HG02759 (cell line): ENCODE data around the gene ZNF778.
"Not testable (repeated sequence)": the region's sequence is repeated elsewhere in the genome, so short reads cannot be mapped to it uniquely, and the experiment has no call there.

ENCODE experiments used
- ATAC-seq: cut with Tn5 transposase; IDR thresholded peaks from one replicate; pipeline ENCODE4 v1.9.1; 2021; ENCODE audit warnings: mild to moderate bottlenecking, moderate library complexity; ENCODE audit not compliant: unreplicated experiment

ZNF778 gene

DNA sequence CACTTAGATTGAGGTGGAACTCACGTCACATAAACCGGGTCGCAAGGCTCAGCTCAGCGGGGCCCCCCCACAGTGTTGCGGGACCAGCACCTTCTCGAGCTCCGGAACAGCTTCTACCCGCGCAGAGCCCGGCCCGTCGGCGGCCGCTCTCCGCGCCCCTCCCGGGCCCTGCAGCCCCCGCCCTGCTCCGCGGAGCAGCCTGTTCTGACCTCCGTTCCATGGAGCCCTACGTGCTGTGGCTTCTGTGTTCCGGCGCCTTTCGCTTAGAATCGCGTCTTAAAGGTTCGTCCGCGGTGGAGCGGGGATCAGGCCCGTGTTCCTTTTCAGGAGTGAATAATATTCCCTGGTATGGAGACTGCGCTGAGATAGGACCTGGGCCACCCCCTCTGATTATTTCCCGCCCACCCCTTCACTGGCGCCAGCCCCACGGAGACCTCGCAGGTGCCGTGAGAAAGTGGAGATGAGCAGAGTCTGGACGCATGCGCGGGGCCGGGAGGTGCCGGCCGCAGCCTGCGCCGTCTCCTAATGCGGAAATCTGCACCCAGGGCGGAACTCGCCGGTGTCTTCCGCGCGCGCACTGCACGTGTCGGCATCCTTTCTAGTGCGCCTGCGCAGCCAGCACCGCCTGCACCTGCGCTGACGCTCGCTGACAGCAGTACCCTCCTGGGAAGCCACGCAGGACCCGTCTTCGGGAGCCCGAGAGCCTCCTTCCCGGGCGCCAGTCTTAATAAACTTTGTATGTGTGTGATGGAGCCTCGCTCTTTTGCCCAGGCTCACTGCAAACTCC is 30.9 kb downstream of the ZNF778 start:
- no peak for ATAC-seq

DNA sequence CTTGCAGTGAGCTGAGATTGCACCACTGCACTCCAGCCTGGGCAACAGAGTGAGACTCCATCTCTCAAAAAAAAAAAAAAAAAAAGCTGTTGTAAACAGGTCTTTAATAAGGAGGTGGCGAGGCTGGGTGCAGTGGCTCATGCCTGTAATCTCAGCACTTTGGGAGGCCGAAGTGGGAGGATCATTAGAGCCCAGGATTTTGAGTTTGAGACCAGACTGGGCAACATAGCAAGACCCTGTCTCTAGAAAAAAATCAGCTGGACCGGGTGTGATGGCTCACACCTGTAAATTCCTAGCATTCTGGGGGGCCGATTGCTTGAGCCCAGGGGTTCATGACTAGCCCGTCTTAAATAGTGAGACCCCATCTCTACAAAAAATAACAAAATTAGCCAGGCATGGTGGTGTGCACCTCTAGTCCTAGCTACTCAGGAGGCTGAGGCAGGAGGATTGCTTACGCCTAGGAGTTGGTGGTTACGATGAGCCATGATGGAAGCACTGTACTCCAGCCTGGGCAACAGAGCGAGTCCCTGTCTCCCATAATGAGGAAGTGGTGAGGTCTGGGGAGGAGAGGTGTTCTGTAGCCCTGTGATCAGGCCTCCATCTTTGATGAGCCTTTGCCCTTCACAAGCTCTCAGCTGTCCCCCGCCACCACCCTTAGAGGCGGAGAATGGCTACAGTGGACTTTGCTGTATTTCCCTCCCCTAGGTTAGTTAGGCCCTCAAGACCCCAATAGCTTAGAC is 36.2 kb downstream of the ZNF778 start:
- ATAC-seq: no peak

DNA sequence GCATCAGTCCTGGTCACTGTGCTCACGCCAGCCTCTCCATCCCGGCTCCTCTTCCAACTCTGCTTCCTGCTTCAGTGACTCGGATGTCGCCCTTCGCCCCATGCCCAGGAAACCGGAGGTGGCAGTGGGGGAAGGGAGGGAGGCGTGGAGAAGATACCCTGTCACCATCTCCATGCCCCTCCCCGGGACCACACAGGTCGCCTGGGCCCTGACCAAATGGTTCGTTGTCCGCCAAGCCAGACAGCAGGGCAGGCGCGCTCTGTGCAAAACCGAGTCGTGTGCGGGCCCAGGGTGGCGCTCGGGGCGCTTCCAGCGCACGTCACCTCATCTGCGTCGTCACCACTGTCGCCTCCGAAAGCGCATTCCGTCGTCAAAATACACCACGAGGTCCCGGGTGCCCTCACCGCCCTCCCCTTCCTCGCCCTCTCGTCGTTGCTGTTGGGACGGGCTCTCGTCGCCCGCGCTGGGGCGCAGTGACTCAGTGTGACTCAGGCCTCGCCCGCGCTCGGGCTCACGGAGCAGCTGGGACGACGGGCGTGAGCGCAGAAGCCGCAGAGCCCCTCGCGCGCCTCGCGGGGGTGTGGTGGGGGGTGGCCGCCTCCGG is 39.2 kb downstream of the ZNF778 start:
- no peak for ATAC-seq

DNA sequence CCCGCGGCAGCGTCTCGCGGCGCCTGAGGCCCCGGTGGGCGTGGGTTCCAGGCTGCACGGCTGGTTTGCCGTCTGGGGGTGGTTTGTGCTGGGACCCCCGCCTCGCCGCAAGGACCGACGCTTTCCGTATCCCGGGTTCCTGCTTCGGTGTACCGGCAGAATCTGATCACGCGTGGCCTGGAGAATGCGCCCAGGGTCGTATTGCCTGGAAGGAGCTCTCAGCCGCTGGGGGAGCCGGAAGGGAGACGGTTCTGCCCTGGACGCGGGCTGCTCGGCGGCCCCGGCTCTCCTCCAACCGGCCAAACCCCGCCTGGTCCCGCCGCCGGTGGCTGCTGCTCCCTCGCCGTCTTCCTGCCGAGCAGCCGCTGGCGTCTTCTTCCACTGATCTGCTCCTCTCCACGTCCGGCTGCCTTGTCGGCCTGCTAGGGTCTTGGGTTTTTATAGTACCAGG is 39.8 kb downstream of the ZNF778 start:
- no peak for ATAC-seq

DNA sequence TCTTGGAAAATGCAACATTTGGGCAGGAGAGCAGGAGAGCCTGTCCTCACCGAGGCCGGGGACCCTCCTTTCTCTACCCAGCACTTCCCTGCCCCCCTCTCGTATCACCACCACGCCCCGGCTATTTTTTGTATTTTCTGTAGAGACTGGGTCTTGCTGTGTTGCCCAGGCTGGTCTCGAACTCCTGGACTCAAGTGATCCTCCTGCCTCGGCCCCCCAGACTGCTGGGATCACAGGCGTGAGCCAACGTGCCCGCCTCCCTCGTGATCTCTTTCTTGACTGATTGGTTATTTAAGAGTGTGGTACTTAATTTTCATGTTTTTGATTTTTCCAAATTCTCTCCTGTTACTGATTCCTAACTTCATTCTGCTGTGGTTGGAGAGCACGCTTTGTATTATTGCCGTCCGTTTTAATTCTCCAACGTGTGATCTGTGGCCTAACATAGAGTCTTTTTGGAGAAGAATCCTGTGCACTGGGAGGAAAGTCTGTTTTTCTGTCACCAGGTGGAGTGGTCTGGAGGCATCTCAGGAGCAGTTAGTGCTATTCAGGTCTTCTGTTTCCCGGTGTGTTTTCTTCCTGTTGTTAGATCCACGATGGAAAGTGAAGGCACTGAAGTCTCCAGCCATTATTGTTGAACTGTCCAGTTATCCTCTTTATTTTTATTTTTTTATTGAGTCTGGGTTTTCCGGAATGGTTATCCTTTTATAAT is 40.4 kb downstream of the ZNF778 start:
- ATAC-seq: no peak

DNA sequence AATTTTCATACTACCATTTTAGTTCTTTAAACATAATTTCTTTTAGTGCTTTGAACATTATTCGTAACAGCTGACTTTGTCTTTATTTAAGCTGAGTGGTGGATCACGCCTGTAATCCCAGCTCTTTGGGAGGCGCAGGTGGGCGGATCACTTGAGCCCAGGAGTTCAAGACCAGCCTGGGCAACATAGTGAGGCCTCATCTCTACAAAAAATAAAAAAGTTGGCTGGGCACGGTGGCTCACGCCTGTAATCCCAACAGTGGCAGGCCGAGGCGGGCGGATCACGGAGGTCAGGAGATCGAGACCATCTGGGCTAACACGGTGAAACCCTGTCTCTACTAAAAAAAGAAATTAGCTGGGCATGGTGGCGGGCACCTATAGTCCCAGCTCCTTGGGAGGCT is 42.4 kb downstream of the ZNF778 start:
- ATAC-seq: not testable (repeated sequence)

DNA sequence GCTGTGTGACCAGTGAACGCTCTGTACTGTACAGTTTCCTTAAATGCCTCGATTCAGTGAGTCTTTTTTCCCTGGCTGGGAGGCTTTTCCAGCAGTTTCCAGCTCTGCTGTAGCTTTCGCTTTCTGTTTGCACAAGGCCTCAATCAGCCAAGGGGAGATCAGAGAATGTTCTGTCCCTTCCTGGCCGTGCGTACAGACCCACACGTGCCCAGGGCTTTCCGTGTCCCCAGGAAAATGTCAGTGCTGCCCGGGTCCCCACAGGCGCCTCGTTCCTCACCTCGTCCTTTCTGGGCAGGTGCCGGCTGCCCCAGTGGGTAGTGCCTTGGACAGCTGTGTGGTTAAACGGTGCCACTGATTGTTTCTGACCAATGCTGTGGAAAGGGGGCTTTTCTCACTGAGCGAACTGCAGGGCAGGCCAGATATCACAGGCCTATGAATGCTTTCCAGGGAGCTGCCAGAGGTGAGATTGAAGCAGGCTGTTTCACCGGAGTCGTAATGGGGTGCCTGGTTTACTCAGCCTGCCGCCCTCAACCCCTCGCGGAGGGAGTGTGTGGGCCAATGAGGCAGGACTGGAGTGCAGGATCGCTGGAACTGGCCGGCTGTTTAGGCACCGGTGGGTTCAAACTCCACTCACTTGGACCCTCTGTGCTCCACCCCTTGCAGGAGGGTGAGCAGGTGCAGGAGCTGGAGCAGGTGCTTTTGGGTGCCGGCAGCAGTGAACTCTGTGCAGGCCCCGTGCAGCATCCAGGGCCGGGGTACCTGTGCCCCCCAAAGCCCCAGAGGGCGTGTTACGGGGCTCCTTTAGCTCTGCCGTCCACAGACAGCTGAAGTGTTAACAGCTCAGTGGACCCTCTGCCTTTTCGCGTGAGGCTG is 44.4 kb downstream of the ZNF778 start:
- no peak for ATAC-seq

DNA sequence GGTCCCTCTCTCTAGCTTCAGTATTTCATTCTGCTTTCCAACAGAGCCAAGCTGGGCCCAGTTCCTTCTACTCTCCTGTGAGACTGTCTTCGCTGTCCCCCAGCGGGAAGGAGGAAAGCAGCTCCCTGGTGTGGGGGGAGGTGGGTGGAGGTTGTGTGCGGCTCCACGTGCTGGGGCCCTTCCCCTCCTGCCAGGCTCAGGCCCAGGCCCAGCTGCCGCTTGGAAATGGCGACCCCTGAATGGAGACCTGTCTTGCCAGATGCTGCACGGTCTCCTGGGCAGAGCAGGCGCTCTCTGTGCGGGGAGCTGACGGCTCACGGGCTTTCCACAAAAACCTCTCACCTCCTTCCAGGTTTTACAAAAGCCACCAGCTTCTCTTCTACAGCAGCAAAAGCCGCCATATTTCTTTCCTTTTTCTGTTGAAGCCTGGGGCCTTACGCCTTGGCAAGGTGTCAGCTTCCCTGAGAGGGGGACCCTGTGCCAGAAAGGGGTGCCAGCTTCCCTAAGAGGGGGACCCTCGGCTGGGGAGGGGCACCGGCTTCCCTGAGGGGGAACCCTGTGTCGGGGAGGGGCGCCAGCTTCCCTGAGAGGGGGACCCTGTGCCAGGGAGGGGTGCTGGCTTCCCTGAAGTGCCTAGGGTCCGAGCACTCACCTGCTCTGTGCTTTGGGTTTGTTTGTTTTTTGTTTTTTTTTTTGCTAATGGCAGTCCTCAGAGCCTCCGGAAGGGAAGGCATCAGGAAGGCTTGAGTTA is 47.5 kb downstream of the ZNF778 start:
- ATAC-seq: no peak

DNA sequence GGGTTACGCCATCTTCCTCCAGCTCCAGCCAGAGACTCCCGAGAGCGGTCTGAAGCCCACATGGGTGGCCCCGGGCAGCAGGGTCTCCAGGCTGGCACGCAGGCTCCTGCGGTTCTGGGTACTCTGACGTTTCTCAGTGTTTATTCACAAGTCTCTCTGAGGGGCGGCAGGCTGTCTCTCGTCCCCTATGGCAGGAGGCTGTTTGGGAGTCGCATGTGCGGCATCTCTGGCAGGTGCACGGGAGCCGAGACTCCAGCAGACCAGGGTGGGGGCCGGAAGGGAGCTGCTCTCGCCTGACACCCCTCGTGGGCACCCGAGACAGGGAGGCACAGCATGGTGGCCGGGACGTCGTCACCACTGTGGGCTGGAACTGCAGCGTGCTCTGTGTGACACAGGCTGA is 48.1 kb downstream of the ZNF778 start:
- no peak for ATAC-seq

DNA sequence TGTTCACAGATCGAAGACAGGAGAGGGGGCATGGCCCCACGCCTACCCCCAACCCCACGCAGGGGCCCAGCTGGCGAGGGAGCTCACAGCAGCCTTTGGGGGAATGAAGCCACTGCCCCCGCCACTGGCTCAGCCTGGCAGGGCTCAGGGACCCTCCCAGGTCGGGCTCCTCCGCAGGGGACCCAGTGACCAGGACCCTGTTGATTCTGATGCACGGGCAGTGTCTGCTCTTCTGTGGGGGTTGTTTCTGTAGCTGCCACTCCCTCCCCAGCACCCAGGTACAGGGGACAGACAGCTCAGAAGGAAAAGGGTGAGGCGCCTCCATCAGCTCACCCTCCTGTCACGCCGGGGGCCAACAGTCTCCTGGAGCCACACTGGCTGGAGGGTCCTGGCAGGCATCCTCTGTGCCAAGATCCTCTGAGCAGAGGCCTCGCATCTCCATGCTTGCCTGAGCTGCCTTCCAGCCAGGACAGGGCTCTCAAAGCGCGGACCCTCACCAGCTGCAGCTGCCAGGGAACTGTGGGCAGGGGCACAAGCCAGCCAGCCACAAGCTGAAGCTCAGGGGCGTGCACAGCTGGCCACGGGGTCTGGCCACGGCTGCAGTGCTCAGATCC is 49.1 kb downstream of the ZNF778 start:
- no peak for ATAC-seq

DNA sequence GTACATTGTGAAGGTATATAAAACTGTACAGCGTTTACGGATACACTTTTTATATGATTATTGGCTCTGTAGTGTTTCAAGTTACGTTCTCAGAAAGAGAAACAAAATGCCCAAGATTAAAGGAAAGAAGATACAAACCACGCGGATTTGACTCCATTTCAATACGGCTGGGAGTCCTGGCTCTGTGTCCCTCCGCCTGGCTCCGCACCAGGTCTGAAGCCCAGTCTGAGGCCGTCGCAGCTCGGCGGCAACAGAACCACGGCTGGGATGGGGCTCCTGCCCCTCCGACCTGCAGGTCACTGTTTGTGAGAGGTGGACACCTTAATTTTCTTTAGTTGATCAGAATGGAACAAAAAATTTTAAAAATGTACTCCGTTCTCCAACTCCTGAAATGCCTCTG is 50.2 kb downstream of the ZNF778 start:
- ATAC-seq: not testable (repeated sequence)

DNA sequence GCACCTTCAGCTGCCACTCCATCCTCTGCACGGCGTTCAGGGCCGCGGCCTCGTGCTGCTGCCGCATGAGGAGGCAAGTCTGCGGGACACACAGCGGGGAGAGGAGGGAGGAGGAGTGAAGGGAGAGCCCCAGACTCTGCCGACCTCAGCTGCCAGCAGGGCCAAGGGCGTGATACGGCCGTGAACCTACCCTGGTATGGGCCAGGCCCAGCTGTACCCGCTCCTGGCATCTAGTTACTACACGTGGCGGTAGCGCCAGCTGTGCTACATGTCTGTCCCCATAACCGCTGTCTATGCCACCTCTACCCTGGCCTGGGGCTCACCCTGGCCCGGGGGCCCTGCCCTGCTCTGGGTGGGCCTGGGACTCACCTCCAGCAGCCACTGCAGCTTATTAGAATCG is 51.1 kb downstream of the ZNF778 start:
- ATAC-seq: no peak

DNA sequence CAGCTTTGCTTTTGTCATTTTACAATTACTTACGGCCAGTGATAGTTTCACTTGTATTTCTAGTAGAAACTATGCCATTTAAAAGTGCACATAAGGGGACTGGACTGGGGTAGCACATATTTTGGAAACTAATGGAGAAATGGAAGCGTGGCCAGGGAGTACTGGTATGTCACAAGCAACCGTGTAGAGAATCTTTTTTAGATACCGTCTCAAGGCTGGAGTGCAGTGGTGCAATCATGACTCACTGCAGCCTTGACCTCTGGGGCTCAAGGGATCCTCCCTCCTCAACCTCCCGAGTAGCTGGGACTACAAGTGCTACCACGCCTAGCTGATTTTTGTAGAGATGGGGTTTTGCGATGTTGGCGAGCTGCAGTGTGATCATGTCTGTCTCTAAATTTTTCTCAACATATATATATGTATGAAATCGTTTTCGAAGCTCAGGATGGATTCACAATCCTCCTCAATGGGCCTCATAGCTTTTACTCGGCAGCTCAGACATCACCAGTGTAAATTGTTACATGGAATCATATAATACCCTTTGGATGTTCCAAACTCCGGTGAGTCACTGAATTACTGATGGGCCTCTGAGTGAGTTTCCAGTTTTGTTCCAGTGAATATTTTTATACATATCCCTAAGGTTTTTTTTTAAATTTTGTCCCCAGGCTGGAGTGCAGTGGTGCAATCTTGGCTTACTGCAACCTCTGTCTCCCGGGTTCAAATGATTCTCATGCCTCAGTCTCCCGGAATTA is 51.7 kb downstream of the ZNF778 start:
- no peak for ATAC-seq

DNA sequence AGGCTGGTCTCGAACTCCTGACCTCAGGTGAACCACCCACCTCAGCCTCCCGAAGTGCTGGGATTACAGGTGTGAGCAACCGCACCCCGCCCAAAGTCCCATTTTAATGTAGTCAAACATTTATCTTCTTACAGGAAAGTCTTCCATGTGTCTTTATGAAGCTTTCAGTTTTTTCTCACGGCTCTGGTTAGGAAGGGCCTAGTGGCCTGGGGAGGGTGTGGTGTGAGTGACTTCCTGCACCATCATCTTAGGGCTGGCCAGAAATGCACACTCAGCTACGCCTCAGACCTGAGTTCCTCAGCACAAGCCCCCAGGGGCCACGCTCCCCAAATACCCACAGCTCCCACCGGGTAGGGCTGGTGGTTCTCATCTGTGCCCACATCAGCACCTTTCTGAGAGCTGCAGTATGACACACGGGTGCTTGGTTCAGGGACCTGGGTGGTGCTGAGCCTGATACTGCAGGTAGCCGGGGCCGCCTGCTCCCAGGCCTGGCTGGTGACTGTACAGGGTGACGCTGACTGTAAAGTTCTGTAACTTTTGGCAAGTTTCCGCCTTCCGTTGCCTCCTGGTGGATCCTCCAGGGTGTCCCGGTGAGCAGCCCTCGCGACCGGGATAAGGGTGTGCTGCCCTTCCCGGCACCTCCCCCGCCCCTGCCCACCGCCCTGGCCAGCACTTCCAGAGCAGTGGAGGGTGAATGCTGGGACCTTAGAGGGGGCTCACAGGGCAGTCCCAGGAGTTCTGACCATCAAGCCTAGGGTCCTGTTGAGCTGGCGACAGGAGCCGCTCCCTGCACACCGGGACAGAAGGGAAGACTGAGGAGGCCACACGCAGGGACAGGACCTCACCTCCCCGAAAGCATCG is 52.5 kb downstream of the ZNF778 start:
- no peak for ATAC-seq

DNA sequence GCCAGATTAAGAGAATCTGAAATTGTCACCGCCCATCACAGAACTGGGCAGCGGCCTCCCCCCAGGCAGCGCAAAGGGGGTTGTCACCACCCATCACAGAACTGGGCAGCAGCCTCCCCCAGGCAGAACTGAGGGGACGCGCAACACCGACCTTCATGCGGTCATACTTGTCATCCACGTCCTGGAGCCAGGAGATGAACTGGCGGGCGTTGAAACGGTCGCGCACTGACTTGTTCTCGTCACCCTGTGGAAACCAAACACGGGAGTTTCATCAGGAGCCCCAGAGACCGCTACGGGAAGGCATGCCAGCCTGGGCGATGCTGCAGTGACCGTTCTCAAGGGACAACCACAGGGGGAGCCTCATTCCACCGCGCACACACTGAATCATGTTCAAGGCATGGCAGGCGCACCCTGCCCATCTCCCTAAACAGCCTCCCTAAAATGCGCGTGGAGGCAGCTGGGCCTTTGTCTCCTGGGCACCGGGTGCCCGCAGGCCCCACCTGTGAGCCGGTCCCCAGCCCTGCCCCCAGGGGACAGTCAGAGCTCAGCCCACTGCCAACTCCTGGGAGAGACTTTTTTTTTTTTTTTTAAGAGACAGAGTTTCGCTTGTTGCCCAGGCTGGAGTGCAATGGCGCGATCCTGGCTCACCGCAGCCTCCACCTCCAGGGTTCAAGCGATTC is 53.3 kb downstream of the ZNF778 start:
- ATAC-seq: no peak

DNA sequence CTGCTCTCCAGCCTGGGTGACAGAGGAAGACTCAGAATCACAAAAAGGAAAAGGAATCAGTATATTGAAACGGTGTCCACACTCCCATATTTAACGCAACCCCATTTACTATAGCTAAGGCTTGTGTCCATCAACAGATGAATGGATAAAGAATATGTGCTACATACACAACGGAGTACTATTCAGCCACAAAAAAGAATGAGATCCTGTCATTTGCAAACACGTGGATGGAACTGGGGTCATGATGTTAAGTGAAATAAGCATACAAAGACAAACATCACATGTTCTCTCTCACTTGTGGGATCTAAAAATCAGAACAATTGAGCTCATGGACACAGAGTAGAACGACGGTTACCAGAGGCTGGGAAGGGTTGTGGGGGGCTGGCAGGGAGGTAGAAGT is 55.1 kb downstream of the ZNF778 start:
- ATAC-seq: no peak
